ENCODE data around the gene TBC1D13. TPM values are rescaled to one million over a fixed set of nuclear protein-coding genes. Genes with fewer than 3 reads are reported as not detected.

The TBC1D13 gene
- total and polyA plus RNA-seq, 5 donors from 2014 or later = 13.3 to 24.3 (median 16.9) TPM

DNA sequence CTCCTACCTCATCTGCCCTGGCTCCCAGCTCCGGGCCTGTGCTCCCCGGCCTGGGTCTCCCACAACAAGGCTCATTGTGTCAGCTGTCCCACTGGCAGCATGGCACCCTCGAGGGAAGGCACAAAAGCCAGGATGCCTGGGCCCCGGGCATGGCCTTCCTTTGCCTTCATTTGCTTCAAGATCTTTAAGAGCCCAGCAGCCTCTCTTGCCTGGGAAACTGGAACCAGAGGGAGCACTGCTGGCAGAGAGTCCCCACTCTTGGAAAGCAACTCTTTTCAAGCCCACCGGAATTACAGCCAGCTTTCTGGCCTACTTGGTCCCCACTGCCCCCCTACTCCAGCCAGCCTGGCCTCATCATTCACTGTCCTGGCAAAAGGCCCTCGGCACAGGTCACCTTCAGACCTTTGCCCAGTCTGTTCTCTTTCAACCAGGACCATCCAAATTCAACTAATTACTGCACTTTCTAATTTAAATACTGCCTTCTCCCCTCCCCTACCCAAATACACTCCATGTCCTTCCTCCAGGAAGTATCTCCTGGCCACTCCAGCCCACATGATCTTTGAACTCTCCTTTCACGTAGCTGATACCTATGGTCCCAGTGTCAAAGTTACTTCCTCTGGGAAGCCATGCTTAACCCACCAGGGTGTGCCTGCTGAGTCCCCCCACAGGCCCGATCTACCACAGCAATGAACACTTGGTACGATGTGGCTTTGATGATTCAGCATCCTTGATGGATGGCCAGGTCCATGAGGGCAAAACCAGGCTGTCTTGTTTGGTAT is 24.2 kb upstream of the TBC1D13 start:
- H3K9me3 Mint-ChIP-seq = no peaks in the 10 kb centered on the region
- no peak overlapping the region for H3K4me3 Mint-ChIP-seq
- H3K4me1 Mint-ChIP-seq = peaks cover 5 to 33% (median 20%) of the 10 kb centered on the region in 4 donors
- peak overlapping the region in 2 of 3 donors; percentile 26 to 44 for H3K27ac Mint-ChIP-seq
- DNase-seq = no peak
- ATAC-seq (ENCODE audit: low read depth in 2 of 2) = no peak
- Histone ChIP-seq H3K4me3 (ENCODE audit: low read depth, low read length) (no peak overlapping the region), H3K27me3 (ENCODE audit: control insufficient read depth, insufficient read depth, low read length) (no peaks in the 10 kb centered on the region), H3K27ac (ENCODE audit: insufficient read depth, low read length, poor library complexity, severe bottlenecking) (no peak overlapping the region), H3K9me3 (ENCODE audit: control insufficient read depth in 2 of 2, low read length in 2 of 2) (no peaks in the 10 kb centered on the region), H3K4me1 (ENCODE audit: control insufficient read depth, insufficient read depth, low read length, poor library complexity, severe bottlenecking) (no peaks in the 10 kb centered on the region), H3K36me3 (ENCODE audit: control insufficient read depth, insufficient read depth, low read length) (no peaks in the 10 kb centered on the region)
- peaks cover 11% of the 10 kb centered on the region for H3K36me3 Mint-ChIP-seq
- no peaks in the 10 kb centered on the region for H3K27me3 Mint-ChIP-seq

DNA sequence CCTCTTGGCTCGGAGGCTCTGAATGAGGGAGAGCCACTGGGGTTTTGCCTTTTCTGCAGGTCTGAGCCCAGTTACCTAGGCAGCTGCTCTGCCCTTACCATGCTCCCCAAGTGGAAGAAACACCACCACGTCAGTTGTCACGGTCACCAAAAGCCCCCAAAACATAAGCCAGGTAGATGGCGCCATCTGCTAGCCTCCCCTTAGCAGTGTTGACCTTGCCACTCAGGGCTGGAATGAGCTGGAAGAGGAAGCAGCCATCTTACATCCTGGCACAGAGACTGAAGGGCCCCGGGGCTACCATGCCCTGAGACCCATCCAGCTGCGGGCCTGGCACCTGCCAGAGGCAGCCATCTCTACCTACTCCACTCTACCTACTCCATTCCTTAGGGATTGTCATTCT is 22.7 kb upstream of the TBC1D13 start:
- H3K27me3 Mint-ChIP-seq = no peaks in the 10 kb centered on the region
- peak overlapping the region in 1 of 4 donors; percentile 5 for H3K4me3 Mint-ChIP-seq
- H3K27ac Mint-ChIP-seq = no peak overlapping the region
- Histone ChIP-seq H3K4me3 (ENCODE audit: low read depth, low read length) (no peak overlapping the region), H3K27me3 (ENCODE audit: control insufficient read depth, insufficient read depth, low read length) (no peaks in the 10 kb centered on the region), H3K27ac (ENCODE audit: insufficient read depth, low read length, poor library complexity, severe bottlenecking) (no peak overlapping the region), H3K9me3 (ENCODE audit: control insufficient read depth in 2 of 2, low read length in 2 of 2) (no peaks in the 10 kb centered on the region), H3K36me3 (ENCODE audit: control insufficient read depth, insufficient read depth, low read length) (peaks cover 6% of the 10 kb centered on the region), H3K4me1 (ENCODE audit: control insufficient read depth, insufficient read depth, low read length, poor library complexity, severe bottlenecking) (no peaks in the 10 kb centered on the region)
- H3K4me1 Mint-ChIP-seq = peaks cover 5 to 42% (median 26%) of the 10 kb centered on the region in 4 donors
- H3K9me3 Mint-ChIP-seq = no peaks in the 10 kb centered on the region
- no peak for ATAC-seq (ENCODE audit: low read depth in 2 of 2)
- DNase-seq = peak in 1 of 3 donors; percentile 11
- H3K36me3 Mint-ChIP-seq = peaks cover 8% of the 10 kb centered on the region

DNA sequence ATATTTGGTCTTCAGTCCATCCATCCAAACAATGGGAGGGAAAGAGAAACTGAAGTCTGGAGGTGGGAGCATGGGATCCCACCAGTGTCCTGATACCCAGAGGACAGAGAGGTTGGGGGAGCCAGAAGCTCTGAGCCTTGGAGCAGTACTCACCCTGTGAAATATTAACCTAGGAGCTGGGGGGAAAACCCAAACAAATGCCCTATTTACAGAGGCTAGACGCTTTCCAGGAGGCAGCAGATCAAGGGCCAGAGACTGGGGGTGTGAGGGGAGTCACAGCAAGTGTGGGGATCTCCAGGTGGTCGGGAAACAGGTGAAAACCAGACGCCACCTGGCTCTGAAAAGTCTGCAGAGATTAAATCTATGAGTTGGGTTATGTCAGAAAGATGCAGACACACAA is 21.6 kb upstream of the TBC1D13 start:
- H3K36me3 ChIP-seq (ENCODE audit: control insufficient read depth, insufficient read depth, low read length) = peaks cover 6% of the 10 kb centered on the region
- no peak overlapping the region for H3K4me3 ChIP-seq (ENCODE audit: low read depth, low read length)
- Mint-ChIP-seq H3K4me3 (no peak overlapping the region), H3K27ac (peak overlapping the region in 2 of 3 donors; percentile 1 to 50), H3K27me3 (no peaks in the 10 kb centered on the region), H3K36me3 (peaks cover 8% of the 10 kb centered on the region), H3K9me3 (no peaks in the 10 kb centered on the region), H3K4me1 (peaks cover 7 to 54% (median 33%) of the 10 kb centered on the region in 4 donors)
- peaks cover 8% of the 10 kb centered on the region for H3K4me1 ChIP-seq (ENCODE audit: control insufficient read depth, insufficient read depth, low read length, poor library complexity, severe bottlenecking)
- no peaks in the 10 kb centered on the region for H3K9me3 ChIP-seq (ENCODE audit: control insufficient read depth in 2 of 2, low read length in 2 of 2)
- no peak overlapping the region for H3K27ac ChIP-seq (ENCODE audit: insufficient read depth, low read length, poor library complexity, severe bottlenecking)
- no peak for DNase-seq
- H3K27me3 ChIP-seq (ENCODE audit: control insufficient read depth, insufficient read depth, low read length) = no peaks in the 10 kb centered on the region
- no peak for ATAC-seq (ENCODE audit: low read depth in 2 of 2)

DNA sequence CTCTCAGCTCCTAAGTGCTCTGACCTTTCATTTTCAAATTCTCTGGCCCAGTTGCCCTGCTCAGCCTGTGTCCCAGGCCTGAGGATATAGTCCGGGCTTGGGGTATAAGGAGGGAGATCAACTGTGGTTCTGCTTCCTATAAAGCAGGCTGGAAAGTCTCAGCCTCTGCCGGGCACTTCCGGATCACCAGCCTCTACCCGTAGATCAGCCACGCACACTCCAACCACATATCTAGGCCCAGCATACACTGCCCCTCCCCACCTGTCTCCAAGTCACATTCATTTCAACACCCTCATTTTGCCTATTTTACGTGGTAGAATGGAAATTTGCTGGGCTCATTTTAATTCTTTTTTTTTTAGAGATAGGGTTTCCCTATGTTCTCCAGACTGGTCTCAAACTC is 18.4 kb upstream of the TBC1D13 start:
- Histone ChIP-seq H3K4me3 (ENCODE audit: low read depth, low read length) (no peak overlapping the region), H3K4me1 (ENCODE audit: control insufficient read depth, insufficient read depth, low read length, poor library complexity, severe bottlenecking) (peaks cover 24% of the 10 kb centered on the region), H3K36me3 (ENCODE audit: control insufficient read depth, insufficient read depth, low read length) (peaks cover 6% of the 10 kb centered on the region), H3K27me3 (ENCODE audit: control insufficient read depth, insufficient read depth, low read length) (no peaks in the 10 kb centered on the region), H3K27ac (ENCODE audit: insufficient read depth, low read length, poor library complexity, severe bottlenecking) (no peak overlapping the region), H3K9me3 (ENCODE audit: control insufficient read depth in 2 of 2, low read length in 2 of 2) (no peaks in the 10 kb centered on the region)
- ATAC-seq (ENCODE audit: low read depth in 2 of 2) (no peak), DNase-seq (no peak)
- Mint-ChIP-seq H3K4me1 (peaks cover 17 to 61% (median 35%) of the 10 kb centered on the region in 4 donors), H3K4me3 (peak overlapping the region in 1 of 4 donors; percentile 60), H3K27me3 (no peaks in the 10 kb centered on the region), H3K36me3 (peaks cover 8% of the 10 kb centered on the region), H3K27ac (peak overlapping the region in 2 of 3 donors; percentile 76 to 99), H3K9me3 (no peaks in the 10 kb centered on the region)

DNA sequence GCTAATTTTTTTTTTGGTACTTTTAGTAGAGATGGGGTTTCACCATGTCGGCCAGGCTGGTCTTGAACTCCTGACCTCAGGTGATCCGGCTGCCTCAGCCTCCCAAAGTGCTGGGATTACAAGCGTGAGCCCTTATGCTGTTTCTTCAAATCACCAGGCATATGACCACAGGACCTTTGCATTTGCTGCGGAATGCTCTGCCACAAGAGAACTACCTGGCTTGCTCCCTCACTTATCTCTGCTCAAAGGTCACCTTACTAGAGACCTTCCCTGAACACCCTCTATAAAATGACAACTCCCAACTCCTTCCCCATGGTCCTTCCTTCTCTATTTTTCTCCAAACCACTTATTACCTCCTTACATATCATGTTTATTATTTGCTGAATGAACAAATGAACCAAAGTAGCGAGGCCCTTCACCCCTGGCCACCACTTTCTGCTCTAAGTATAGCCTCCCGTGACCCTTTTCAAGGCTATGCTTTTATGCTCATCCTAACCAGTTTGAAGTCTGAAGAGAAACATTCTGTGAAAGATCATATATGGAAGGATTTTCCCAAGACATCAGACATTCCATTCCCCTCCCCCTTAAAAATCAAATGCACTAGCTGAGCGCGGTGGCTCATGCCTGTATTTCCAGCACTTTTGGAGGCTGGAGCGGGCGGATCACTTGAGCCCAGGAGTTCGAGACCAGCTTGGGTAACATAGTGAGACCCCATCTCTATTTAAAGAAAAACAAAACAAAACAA is 16.6 kb upstream of the TBC1D13 start:
- Mint-ChIP-seq H3K9me3 (peaks cover 0 to 2% (median 0%) of the 10 kb centered on the region in 7 donors), H3K4me1 (peaks cover 12 to 53% (median 26%) of the 10 kb centered on the region in 4 donors), H3K27me3 (no peaks in the 10 kb centered on the region), H3K27ac (peak overlapping the region; percentile 94 to 99 (median 98)), H3K4me3 (peak overlapping the region; percentile 96 to 98 (median 98)), H3K36me3 (peaks cover 8% of the 10 kb centered on the region)
- ATAC-seq (ENCODE audit: low read depth in 2 of 2) = no peak
- peaks cover 24% of the 10 kb centered on the region for H3K4me1 ChIP-seq (ENCODE audit: control insufficient read depth, insufficient read depth, low read length, poor library complexity, severe bottlenecking)
- peaks cover 6% of the 10 kb centered on the region for H3K36me3 ChIP-seq (ENCODE audit: control insufficient read depth, insufficient read depth, low read length)
- peak overlapping the region; percentile 85 for H3K27ac ChIP-seq (ENCODE audit: insufficient read depth, low read length, poor library complexity, severe bottlenecking)
- no peak for DNase-seq
- no peaks in the 10 kb centered on the region for H3K9me3 ChIP-seq (ENCODE audit: control insufficient read depth in 2 of 2, low read length in 2 of 2)
- H3K27me3 ChIP-seq (ENCODE audit: control insufficient read depth, insufficient read depth, low read length) = no peaks in the 10 kb centered on the region
- peak overlapping the region; percentile 81 for H3K4me3 ChIP-seq (ENCODE audit: low read depth, low read length)

DNA sequence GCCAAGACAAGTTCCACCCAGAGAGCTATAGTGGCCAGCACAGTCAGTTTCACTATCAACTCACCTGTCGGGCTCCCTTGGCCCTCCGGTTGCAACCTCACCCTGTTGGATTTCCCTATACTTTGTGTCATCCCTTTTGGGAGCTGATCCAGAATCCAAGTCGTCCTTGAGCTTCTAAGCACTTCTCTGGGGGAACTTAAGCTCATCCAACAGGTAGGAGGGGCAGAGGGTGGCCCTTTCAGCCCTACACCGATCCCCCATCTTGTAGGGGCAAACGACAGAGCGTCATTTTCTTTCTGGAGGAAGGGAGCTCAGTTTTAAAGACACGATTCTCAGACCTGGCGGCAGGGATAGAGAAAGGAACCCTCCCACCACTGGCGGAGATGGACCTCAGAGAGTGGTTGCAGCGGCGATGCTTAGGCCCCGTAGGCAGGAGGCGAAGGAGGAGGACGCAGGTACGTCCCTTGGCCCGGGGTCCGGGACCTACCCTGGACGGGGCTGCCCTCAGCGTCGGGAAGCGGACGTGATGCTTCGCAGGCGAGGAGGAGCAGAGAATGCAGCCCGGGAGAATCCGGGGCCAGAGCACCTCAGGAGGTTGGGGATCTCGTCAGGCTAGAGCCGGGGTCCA is 15.8 kb upstream of the TBC1D13 start:
- peaks cover 8% of the 10 kb centered on the region for H3K36me3 Mint-ChIP-seq
- H3K27me3 ChIP-seq (ENCODE audit: control insufficient read depth, insufficient read depth, low read length) = no peaks in the 10 kb centered on the region
- peaks cover 0 to 2% (median 0%) of the 10 kb centered on the region in 7 donors for H3K9me3 Mint-ChIP-seq
- H3K27ac ChIP-seq (ENCODE audit: insufficient read depth, low read length, poor library complexity, severe bottlenecking) = peak overlapping the region; percentile 85
- ATAC-seq (ENCODE audit: low read depth in 2 of 2) (peak; percentile 4 to 15), DNase-seq (peak; percentile 7 to 52 (median 27))
- H3K9me3 ChIP-seq (ENCODE audit: control insufficient read depth in 2 of 2, low read length in 2 of 2) = peaks cover 0 to 4% of the 10 kb centered on the region in 2 experiments
- peaks cover 6% of the 10 kb centered on the region for H3K36me3 ChIP-seq (ENCODE audit: control insufficient read depth, insufficient read depth, low read length)
- H3K27ac Mint-ChIP-seq = peak overlapping the region; percentile 94 to 99 (median 98)
- peaks cover 24% of the 10 kb centered on the region for H3K4me1 ChIP-seq (ENCODE audit: control insufficient read depth, insufficient read depth, low read length, poor library complexity, severe bottlenecking)
- no peaks in the 10 kb centered on the region for H3K27me3 Mint-ChIP-seq
- H3K4me3 Mint-ChIP-seq = peak overlapping the region; percentile 96 to 98 (median 98)
- peak overlapping the region; percentile 81 for H3K4me3 ChIP-seq (ENCODE audit: low read depth, low read length)
- peaks cover 12 to 49% (median 24%) of the 10 kb centered on the region in 4 donors for H3K4me1 Mint-ChIP-seq

DNA sequence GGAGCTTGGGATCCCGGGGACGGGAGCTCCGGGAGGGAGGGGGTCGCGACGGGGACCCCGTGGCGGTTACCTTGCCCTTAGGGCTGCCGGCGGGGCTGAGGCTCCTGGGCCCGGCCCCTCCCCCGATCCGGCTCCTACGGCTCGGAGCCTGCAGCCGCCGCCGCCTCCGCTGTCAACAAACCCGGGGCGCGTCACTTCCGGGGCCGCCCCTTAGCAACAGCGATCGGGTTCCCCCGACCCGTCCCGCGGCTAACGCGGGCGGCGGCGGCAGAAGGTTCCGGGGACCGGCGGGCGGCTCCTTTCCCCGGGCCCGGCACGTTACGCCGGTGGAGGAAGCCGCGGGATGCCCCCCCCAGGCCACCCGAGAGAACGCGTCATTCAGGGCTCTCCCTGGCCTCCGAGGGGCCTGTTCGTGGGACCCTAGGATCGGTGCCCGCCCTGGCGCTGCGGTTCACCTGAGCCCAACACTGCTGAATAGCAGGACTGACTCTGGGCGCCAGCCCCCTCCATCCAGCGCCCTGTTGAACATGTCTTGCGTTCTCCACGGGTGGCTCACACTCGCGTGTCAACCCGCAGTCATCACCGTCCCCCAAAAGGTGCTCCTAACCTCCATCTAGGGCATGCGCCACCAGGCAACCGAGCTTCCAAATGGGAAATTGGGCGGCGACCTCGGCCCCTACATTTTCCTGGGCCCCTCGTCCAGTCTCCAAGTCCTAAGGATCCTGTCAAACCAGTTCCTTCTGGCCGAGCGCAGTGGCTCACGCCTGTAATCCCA is 15.1 kb upstream of the TBC1D13 start, which contains the start of gene ZER1:
Gene ZER1 (minus strand): TSS at position 183 of the 775 bp plus-strand sequence. CDS start 16,362 bp downstream, outside the sequence.
- H3K4me1 ChIP-seq (ENCODE audit: control insufficient read depth, insufficient read depth, low read length, poor library complexity, severe bottlenecking) = peaks cover 24% of the 10 kb centered on the region
- DNase-seq = peak; percentile 89 to 96 (median 94)
- peaks cover 0 to 7% of the 10 kb centered on the region in 2 experiments for H3K9me3 ChIP-seq (ENCODE audit: control insufficient read depth in 2 of 2, low read length in 2 of 2)
- peak; percentile 93 to 94 for ATAC-seq (ENCODE audit: low read depth in 2 of 2)
- Mint-ChIP-seq H3K27ac (peak within 1 kb of the TSS; percentile 94 to 99 (median 98)), H3K36me3 (peaks cover 8% of the 10 kb centered on the region), H3K9me3 (peaks cover 0 to 2% (median 0%) of the 10 kb centered on the region in 7 donors), H3K4me3 (peak within 1 kb of the TSS; percentile 96 to 98 (median 98)), H3K27me3 (no peaks in the 10 kb centered on the region), H3K4me1 (peaks cover 12 to 46% (median 24%) of the 10 kb centered on the region in 4 donors)
- peak within 1 kb of the TSS; percentile 85 for H3K27ac ChIP-seq (ENCODE audit: insufficient read depth, low read length, poor library complexity, severe bottlenecking)
- H3K4me3 ChIP-seq (ENCODE audit: low read depth, low read length) = peak within 1 kb of the TSS; percentile 81
- H3K36me3 ChIP-seq (ENCODE audit: control insufficient read depth, insufficient read depth, low read length) = peaks cover 6% of the 10 kb centered on the region
- H3K27me3 ChIP-seq (ENCODE audit: control insufficient read depth, insufficient read depth, low read length) = no peaks in the 10 kb centered on the region
